Measurements from ENCODE around the gene ABHD12.

ABHD12 gene

GRCh38 chr20:25369529-25369928 lies 21.1 kb downstream of the ABHD12 start:
- Mint-ChIP-seq H3K27ac (no peak overlapping the region), H3K27me3 (no peaks in the 10 kb centered on the region), H3K4me1 (peaks cover 7% of the 10 kb centered on the region), H3K36me3 (peaks cover 11% of the 10 kb centered on the region), H3K4me3 (no peak overlapping the region), H3K9me3 (no peaks in the 10 kb centered on the region)

- Mint-ChIP-seq H3K27me3 (no peaks in the 10 kb centered on the region), H3K4me1 (peaks cover 7% of the 10 kb centered on the region), H3K4me3 (no peak overlapping the region), H3K9me3 (no peaks in the 10 kb centered on the region), H3K36me3 (peaks cover 10% of the 10 kb centered on the region), H3K27ac (no peak overlapping the region)
These were observed 21.7 kb downstream of the ABHD12 start for GRCh38 chr20:25368976-25369375.

GRCh38 chr20:25368526-25368925 lies 22.1 kb downstream of the ABHD12 start:
- Mint-ChIP-seq H3K27ac (no peak overlapping the region), H3K36me3 (peaks cover 8% of the 10 kb centered on the region), H3K27me3 (no peaks in the 10 kb centered on the region), H3K4me3 (no peak overlapping the region), H3K4me1 (peaks cover 7% of the 10 kb centered on the region), H3K9me3 (no peaks in the 10 kb centered on the region)

- no peak overlapping the region for H3K27ac Mint-ChIP-seq
- H3K9me3 Mint-ChIP-seq: no peaks in the 10 kb centered on the region
- no peak overlapping the region for H3K4me3 Mint-ChIP-seq
- peaks cover 5% of the 10 kb centered on the region for H3K36me3 Mint-ChIP-seq
- H3K27me3 Mint-ChIP-seq: no peaks in the 10 kb centered on the region
- peaks cover 5% of the 10 kb centered on the region for H3K4me1 Mint-ChIP-seq
These were observed 25.5 kb downstream of the ABHD12 start for GRCh38 chr20:25364879-25365699.

GRCh38 chr20:25364180-25364788 lies 26.4 kb downstream of the ABHD12 start:
- no peaks in the 10 kb centered on the region for H3K9me3 Mint-ChIP-seq
- H3K27ac Mint-ChIP-seq: no peak overlapping the region

GRCh38 chr20:25361287-25361683 lies 29.4 kb downstream of the ABHD12 start:
- Mint-ChIP-seq H3K4me3 (no peak overlapping the region), H3K4me1 (peaks cover 24% of the 10 kb centered on the region), H3K27ac (no peak overlapping the region), H3K36me3 (no peaks in the 10 kb centered on the region), H3K27me3 (no peaks in the 10 kb centered on the region), H3K9me3 (no peaks in the 10 kb centered on the region)

More at GRCh38 chr20:25364180-25364788, 26.4 kb downstream of the ABHD12 start:
- Mint-ChIP-seq H3K4me3 (no peak overlapping the region), H3K4me1 (peaks cover 5% of the 10 kb centered on the region), H3K27me3 (no peaks in the 10 kb centered on the region), H3K36me3 (peaks cover 4% of the 10 kb centered on the region)

GRCh38 chr20:25360631-25361286 lies 29.9 kb downstream of the ABHD12 start:
- H3K4me3 Mint-ChIP-seq: no peak overlapping the region
- no peaks in the 10 kb centered on the region for H3K27me3 Mint-ChIP-seq
- no peaks in the 10 kb centered on the region for H3K36me3 Mint-ChIP-seq
- H3K9me3 Mint-ChIP-seq: no peaks in the 10 kb centered on the region
- no peak overlapping the region for H3K27ac Mint-ChIP-seq
- peaks cover 29% of the 10 kb centered on the region for H3K4me1 Mint-ChIP-seq

- Mint-ChIP-seq H3K4me1 (peaks cover 40% of the 10 kb centered on the region), H3K4me3 (no peak overlapping the region), H3K9me3 (no peaks in the 10 kb centered on the region), H3K36me3 (no peaks in the 10 kb centered on the region), H3K27me3 (no peaks in the 10 kb centered on the region), H3K27ac (no peak overlapping the region)
These were observed 34.2 kb downstream of the ABHD12 start for GRCh38 chr20:25356271-25356933.

GRCh38 chr20:25355866-25356265 lies 34.8 kb downstream of the ABHD12 start:
- Mint-ChIP-seq H3K4me3 (no peak overlapping the region), H3K27ac (no peak overlapping the region)

GRCh38 chr20:25355011-25355595 lies 35.5 kb downstream of the ABHD12 start:
- H3K9me3 Mint-ChIP-seq: no peaks in the 10 kb centered on the region
- H3K4me3 Mint-ChIP-seq: no peak overlapping the region
- H3K27ac Mint-ChIP-seq: no peak overlapping the region
- peaks cover 38% of the 10 kb centered on the region for H3K4me1 Mint-ChIP-seq
- no peaks in the 10 kb centered on the region for H3K27me3 Mint-ChIP-seq
- peaks cover 5% of the 10 kb centered on the region for H3K36me3 Mint-ChIP-seq

More at GRCh38 chr20:25355866-25356265, 34.8 kb downstream of the ABHD12 start:
- peaks cover 38% of the 10 kb centered on the region for H3K4me1 Mint-ChIP-seq
- no peaks in the 10 kb centered on the region for H3K9me3 Mint-ChIP-seq
- no peaks in the 10 kb centered on the region for H3K27me3 Mint-ChIP-seq
- peaks cover 2% of the 10 kb centered on the region for H3K36me3 Mint-ChIP-seq

- H3K4me1 Mint-ChIP-seq: peaks cover 38% of the 10 kb centered on the region
- no peak overlapping the region for H3K27ac Mint-ChIP-seq
- H3K9me3 Mint-ChIP-seq: no peaks in the 10 kb centered on the region
- no peak overlapping the region for H3K4me3 Mint-ChIP-seq
- H3K27me3 Mint-ChIP-seq: no peaks in the 10 kb centered on the region
- H3K36me3 Mint-ChIP-seq: peaks cover 9% of the 10 kb centered on the region
These were observed 36.6 kb downstream of the ABHD12 start for GRCh38 chr20:25353747-25354705.

GRCh38 chr20:25353353-25353746 lies 37.3 kb downstream of the ABHD12 start:
- H3K27me3 Mint-ChIP-seq: no peaks in the 10 kb centered on the region
- H3K9me3 Mint-ChIP-seq: no peaks in the 10 kb centered on the region
- peaks cover 9% of the 10 kb centered on the region for H3K36me3 Mint-ChIP-seq
- H3K4me1 Mint-ChIP-seq: peaks cover 38% of the 10 kb centered on the region
- H3K27ac Mint-ChIP-seq: no peak overlapping the region
- no peak overlapping the region for H3K4me3 Mint-ChIP-seq

GRCh38 chr20:25352746-25353145 lies 37.9 kb downstream of the ABHD12 start:
- Mint-ChIP-seq H3K9me3 (no peaks in the 10 kb centered on the region), H3K27ac (no peak overlapping the region), H3K27me3 (no peaks in the 10 kb centered on the region), H3K4me3 (no peak overlapping the region), H3K4me1 (peaks cover 33% of the 10 kb centered on the region), H3K36me3 (peaks cover 9% of the 10 kb centered on the region)

- Mint-ChIP-seq H3K9me3 (no peaks in the 10 kb centered on the region), H3K4me1 (peaks cover 24% of the 10 kb centered on the region)
These were observed 39.6 kb downstream of the ABHD12 start for GRCh38 chr20:25351024-25351360.

More at GRCh38 chr20:25351024-25351360, 39.6 kb downstream of the ABHD12 start:
- Mint-ChIP-seq H3K4me3 (no peak overlapping the region), H3K27ac (no peak overlapping the region), H3K36me3 (peaks cover 9% of the 10 kb centered on the region), H3K27me3 (no peaks in the 10 kb centered on the region)

All from activated naive CD4-positive, alpha-beta T cell treated with anti-CD3 and anti-CD28 coated beads, Interleukin-2, amount 50 U/mL, for 24 hours (primary cell).